ENCODE measurements around the gene CEL.

- no peak for TF ChIP-seq CTCF (IDR thresholded peaks at IDR 0.05; ENCODE audit: extremely low read depth in 1 of 2, insufficient read depth in 1 of 2, low read depth in 1 of 2, low read length in 2 of 2)
- TF ChIP-seq POLR2A (IDR thresholded peaks at IDR 0.05; ENCODE audit: low read depth, low read length) = no peak
- no peak for TF ChIP-seq JUN (IDR thresholded peaks at IDR 0.05; ENCODE audit: borderline replicate concordance, insufficient read depth, insufficient read length, low read depth)
Observed at GRCh38 chr9:133101356-133102189, 39.8 kb downstream of the CEL start.

Data from endothelial cell of umbilical vein (primary cell).